WTC11 (cell line): ENCODE measurements around the gene SSC5D. TPM values are rescaled to one million over a fixed set of nuclear protein-coding genes. Genes with fewer than 3 reads are reported as not detected.

Experiments
- ATAC-seq: fragments of 200-7000 bp; cut with Tn5 transposase; 2 replicates; pipeline ENCODE4 v1.10.0; 2021; ENCODE audit warnings: mild to moderate bottlenecking, moderate library complexity
- CTCF ChIA-PET: fragments of 300-600 bp; sonication (Branson Sonifier 250); formaldehyde crosslinking; loops from one replicate; lab custom pipeline; 2021; ENCODE audit warnings: antibody characterized with exemption; lab: Charles Lee
- POLR2A ChIA-PET: fragments of 350-600 bp; sonication (Branson Sonifier 250); formaldehyde crosslinking; loops from one replicate; lab custom pipeline; 2021; ENCODE audit warnings: antibody characterized with exemption; lab: Charles Lee
- DNase-seq: peaks from one replicate; pipeline ENCODE4 v3.0.0; 2021; ENCODE audit warnings: low spot score
- H3K27ac Mint-ChIP-seq: 2 replicates; pipeline ENCODE4 v1.8.0; 2021; ENCODE audit warnings: mixed read lengths
- H3K27me3 Mint-ChIP-seq: 2 replicates; pipeline ENCODE4 v1.8.0; 2021; ENCODE audit warnings: low read depth, mild to moderate bottlenecking, moderate library complexity, mixed read lengths
- H3K36me3 Mint-ChIP-seq: 2 replicates; pipeline ENCODE4 v1.8.0; 2021; ENCODE audit warnings: mixed read lengths
- H3K4me1 Mint-ChIP-seq: 2 replicates; pipeline ENCODE4 v1.8.0; 2022; ENCODE audit warnings: mixed read lengths
- H3K4me3 Mint-ChIP-seq: 2 replicates; pipeline ENCODE4 v1.8.0; 2021; ENCODE audit warnings: mild to moderate bottlenecking, moderate library complexity, mixed read lengths
- H3K9me3 Mint-ChIP-seq: 2 replicates; pipeline ENCODE4 v1.8.0; 2021; ENCODE audit warnings: mixed read lengths
- ATF3 ChIP-seq: sonication (generic); formaldehyde crosslinking; conservative IDR thresholded peaks from 2 replicates; pipeline ENCODE4 v1.8.1; 2022; ENCODE audit warnings: mild to moderate bottlenecking, missing genetic modification reagents
- CBFB ChIP-seq: sonication (generic); formaldehyde crosslinking; IDR thresholded peaks from 2 replicates; pipeline ENCODE4 v1.8.1; 2022; ENCODE audit warnings: mild to moderate bottlenecking, low read depth, missing genetic modification reagents
- CDX4 ChIP-seq: fragments of 250-450 bp; sonication (Bioruptor Pico); IDR thresholded peaks from 2 replicates; pipeline ENCODE4 v1.9.0; 2021; ENCODE audit warnings: moderate library complexity, mild to moderate bottlenecking, inconsistent platforms, borderline replicate concordance
- CREM ChIP-seq: sonication (generic); formaldehyde crosslinking; IDR thresholded peaks from 2 replicates; pipeline ENCODE4 v1.8.1; 2022; ENCODE audit warnings: mild to moderate bottlenecking, missing genetic modification reagents, moderate library complexity
- ETV6 ChIP-seq: sonication (generic); formaldehyde crosslinking; IDR thresholded peaks from 2 replicates; pipeline ENCODE4 v1.8.1; 2022; ENCODE audit warnings: mild to moderate bottlenecking, missing genetic modification reagents
- GRHL2 ChIP-seq: fragments of 250-450 bp; sonication (Bioruptor Pico); IDR thresholded peaks from 2 replicates; pipeline ENCODE4 v1.8.0; 2022; ENCODE audit warnings: mild to moderate bottlenecking, moderate library complexity; ENCODE audit not compliant: insufficient replicate concordance, severe bottlenecking
- NR1H2 ChIP-seq: sonication (generic); formaldehyde crosslinking; IDR thresholded peaks from 2 replicates; pipeline ENCODE4 v1.9.0; 2021; ENCODE audit warnings: mild to moderate bottlenecking, moderate library complexity, missing genetic modification reagents
- NR2C2 ChIP-seq: sonication (generic); formaldehyde crosslinking; IDR thresholded peaks from 2 replicates; pipeline ENCODE4 v1.8.0; 2022; ENCODE audit warnings: mild to moderate bottlenecking, missing genetic modification reagents
- NR3C1 ChIP-seq: sonication (generic); formaldehyde crosslinking; conservative IDR thresholded peaks from 2 replicates; pipeline ENCODE4 v1.8.1; 2023; ENCODE audit warnings: low read depth, mild to moderate bottlenecking, missing genetic modification reagents
- SOX15 ChIP-seq: fragments of 250-450 bp; sonication (Bioruptor Pico); IDR thresholded peaks from 2 replicates; pipeline ENCODE4 v1.9.0; 2021; ENCODE audit warnings: mild to moderate bottlenecking
- ZNF232 ChIP-seq: sonication (generic); formaldehyde crosslinking; IDR thresholded peaks from 2 replicates; pipeline ENCODE4 v1.8.0; 2022; ENCODE audit warnings: mild to moderate bottlenecking, missing genetic modification reagents
- ZNF263 ChIP-seq: sonication (generic); formaldehyde crosslinking; IDR thresholded peaks from 2 replicates; pipeline ENCODE4 v1.8.1; 2022; ENCODE audit warnings: low read depth, mild to moderate bottlenecking, moderate library complexity, missing genetic modification reagents
- ZNF423 ChIP-seq: fragments of 250-450 bp; sonication (Bioruptor Pico); IDR thresholded peaks from 2 replicates; pipeline ENCODE4 v2.1.2; 2022; ENCODE audit warnings: mild to moderate bottlenecking, moderate library complexity
- ZSCAN18 ChIP-seq: fragments of 250-450 bp; sonication (Bioruptor Pico); IDR thresholded peaks from 2 replicates; pipeline ENCODE4 v2.1.2; 2022; ENCODE audit warnings: mild to moderate bottlenecking, moderate library complexity
- total RNA-seq: library from RNA; stranded (reverse); gene quantifications from 3 replicates; pipeline ENCODE4 v1.2.3, GENCODE V29; 2021
- TF ChIP-seq, protein P1 (sequence below): sonication (generic); formaldehyde crosslinking; IDR thresholded peaks from 2 replicates; pipeline ENCODE4 v1.8.0; 2022; ENCODE audit warnings: missing genetic modification reagents
- TF ChIP-seq, protein P2 (sequence below): sonication (generic); formaldehyde crosslinking; IDR thresholded peaks from 2 replicates; pipeline ENCODE4 v1.8.1; 2023; ENCODE audit warnings: mild to moderate bottlenecking, moderate library complexity, missing genetic modification reagents
- TF ChIP-seq, protein P3 (sequence below): sonication (generic); formaldehyde crosslinking; IDR thresholded peaks from 2 replicates; pipeline ENCODE4 v1.8.0; 2022; ENCODE audit warnings: mild to moderate bottlenecking, missing genetic modification reagents
- TF ChIP-seq, protein P4 (sequence below): sonication (generic); formaldehyde crosslinking; IDR thresholded peaks from 2 replicates; pipeline ENCODE4 v1.8.1; 2022; ENCODE audit warnings: missing genetic modification reagents, borderline replicate concordance

The SSC5D gene
- total RNA-seq, 1 experiment from 2014 or later: 2.9 TPM

DNA sequence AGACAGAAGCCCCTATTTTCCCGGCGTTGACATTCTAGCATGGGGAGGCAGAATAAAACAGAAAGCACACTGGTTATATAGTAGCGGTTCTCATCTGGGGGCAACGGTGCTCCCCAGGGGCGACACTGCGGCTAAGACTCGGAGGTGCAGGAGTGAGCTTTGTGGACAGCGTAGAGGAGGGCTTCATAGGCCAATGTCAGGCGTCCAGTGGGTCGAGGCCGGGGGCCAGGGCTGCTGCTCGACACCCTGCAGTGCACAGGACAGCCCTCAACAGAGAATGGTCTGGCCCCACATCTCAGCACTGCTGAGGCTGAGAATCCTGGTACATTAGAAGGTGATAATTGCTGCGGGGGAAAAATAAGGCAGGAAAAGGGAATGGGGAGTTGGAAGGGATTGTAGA is 10.3 kb upstream of the SSC5D start (continued):
- TF ChIP-seq, protein P1, sequence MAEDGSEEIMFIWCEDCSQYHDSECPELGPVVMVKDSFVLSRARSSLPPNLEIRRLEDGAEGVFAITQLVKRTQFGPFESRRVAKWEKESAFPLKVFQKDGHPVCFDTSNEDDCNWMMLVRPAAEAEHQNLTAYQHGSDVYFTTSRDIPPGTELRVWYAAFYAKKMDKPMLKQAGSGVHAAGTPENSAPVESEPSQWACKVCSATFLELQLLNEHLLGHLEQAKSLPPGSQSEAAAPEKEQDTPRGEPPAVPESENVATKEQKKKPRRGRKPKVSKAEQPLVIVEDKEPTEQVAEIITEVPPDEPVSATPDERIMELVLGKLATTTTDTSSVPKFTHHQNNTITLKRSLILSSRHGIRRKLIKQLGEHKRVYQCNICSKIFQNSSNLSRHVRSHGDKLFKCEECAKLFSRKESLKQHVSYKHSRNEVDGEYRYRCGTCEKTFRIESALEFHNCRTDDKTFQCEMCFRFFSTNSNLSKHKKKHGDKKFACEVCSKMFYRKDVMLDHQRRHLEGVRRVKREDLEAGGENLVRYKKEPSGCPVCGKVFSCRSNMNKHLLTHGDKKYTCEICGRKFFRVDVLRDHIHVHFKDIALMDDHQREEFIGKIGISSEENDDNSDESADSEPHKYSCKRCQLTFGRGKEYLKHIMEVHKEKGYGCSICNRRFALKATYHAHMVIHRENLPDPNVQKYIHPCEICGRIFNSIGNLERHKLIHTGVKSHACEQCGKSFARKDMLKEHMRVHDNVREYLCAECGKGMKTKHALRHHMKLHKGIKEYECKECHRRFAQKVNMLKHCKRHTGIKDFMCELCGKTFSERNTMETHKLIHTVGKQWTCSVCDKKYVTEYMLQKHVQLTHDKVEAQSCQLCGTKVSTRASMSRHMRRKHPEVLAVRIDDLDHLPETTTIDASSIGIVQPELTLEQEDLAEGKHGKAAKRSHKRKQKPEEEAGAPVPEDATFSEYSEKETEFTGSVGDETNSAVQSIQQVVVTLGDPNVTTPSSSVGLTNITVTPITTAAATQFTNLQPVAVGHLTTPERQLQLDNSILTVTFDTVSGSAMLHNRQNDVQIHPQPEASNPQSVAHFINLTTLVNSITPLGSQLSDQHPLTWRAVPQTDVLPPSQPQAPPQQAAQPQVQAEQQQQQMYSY (CRISPR knock-in tag): no peak
- TF ChIP-seq ZNF423 (no peak), ZSCAN18 (CRISPR knock-in tag) (no peak)
- TF ChIP-seq, protein P2, sequence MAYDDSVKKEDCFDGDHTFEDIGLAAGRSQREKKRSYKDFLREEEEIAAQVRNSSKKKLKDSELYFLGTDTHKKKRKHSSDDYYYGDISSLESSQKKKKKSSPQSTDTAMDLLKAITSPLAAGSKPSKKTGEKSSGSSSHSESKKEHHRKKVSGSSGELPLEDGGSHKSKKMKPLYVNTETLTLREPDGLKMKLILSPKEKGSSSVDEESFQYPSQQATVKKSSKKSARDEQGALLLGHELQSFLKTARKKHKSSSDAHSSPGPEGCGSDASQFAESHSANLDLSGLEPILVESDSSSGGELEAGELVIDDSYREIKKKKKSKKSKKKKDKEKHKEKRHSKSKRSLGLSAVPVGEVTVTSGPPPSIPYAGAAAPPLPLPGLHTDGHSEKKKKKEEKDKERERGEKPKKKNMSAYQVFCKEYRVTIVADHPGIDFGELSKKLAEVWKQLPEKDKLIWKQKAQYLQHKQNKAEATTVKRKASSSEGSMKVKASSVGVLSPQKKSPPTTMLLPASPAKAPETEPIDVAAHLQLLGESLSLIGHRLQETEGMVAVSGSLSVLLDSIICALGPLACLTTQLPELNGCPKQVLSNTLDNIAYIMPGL (CRISPR knock-in tag): no peak

DNA sequence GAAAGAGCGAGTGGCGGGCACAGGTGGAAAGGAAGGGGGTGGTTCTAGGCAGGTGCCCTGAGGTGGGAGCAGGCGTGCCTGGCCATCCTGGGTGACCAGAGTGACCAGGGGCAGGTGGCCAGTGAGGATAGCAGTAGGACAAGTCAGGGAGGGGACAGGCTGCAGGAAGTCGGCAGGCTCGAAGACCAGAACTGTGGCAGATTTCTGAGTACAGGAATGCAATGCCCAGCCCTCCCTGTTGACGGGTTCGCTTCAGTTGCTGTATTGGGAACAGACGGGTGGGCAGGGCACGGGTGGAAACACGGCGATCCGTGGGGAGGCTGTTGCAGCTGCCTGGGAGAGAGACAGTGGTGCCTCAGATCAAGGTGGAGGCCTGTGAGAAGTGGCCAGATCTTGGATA is 9.9 kb upstream of the SSC5D start:
- DNase-seq (no peak), ATAC-seq (no peak)
- no peak for TF ChIP-seq ATF3 (CRISPR knock-in tag)
- TF ChIP-seq, protein P3, sequence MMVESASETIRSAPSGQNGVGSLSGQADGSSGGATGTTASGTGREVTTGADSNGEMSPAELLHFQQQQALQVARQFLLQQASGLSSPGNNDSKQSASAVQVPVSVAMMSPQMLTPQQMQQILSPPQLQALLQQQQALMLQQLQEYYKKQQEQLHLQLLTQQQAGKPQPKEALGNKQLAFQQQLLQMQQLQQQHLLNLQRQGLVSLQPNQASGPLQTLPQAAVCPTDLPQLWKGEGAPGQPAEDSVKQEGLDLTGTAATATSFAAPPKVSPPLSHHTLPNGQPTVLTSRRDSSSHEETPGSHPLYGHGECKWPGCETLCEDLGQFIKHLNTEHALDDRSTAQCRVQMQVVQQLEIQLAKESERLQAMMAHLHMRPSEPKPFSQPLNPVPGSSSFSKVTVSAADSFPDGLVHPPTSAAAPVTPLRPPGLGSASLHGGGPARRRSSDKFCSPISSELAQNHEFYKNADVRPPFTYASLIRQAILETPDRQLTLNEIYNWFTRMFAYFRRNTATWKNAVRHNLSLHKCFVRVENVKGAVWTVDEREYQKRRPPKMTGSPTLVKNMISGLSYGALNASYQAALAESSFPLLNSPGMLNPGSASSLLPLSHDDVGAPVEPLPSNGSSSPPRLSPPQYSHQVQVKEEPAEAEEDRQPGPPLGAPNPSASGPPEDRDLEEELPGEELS: no peak
- TF ChIP-seq NR3C1: no peak
- TF ChIP-seq CBFB (CRISPR knock-in tag): no peak
- no peak for TF ChIP-seq NR1H2 (CRISPR knock-in tag)
- TF ChIP-seq ETV6 (CRISPR knock-in tag): no peak
- TF ChIP-seq, protein P4, sequence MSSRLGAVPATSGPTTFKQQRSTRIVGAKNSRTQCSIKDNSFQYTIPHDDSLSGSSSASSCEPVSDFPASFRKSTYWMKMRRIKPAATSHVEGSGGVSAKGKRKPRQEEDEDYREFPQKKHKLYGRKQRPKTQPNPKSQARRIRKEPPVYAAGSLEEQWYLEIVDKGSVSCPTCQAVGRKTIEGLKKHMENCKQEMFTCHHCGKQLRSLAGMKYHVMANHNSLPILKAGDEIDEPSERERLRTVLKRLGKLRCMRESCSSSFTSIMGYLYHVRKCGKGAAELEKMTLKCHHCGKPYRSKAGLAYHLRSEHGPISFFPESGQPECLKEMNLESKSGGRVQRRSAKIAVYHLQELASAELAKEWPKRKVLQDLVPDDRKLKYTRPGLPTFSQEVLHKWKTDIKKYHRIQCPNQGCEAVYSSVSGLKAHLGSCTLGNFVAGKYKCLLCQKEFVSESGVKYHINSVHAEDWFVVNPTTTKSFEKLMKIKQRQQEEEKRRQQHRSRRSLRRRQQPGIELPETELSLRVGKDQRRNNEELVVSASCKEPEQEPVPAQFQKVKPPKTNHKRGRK (CRISPR knock-in tag): no peak
- TF ChIP-seq NR2C2 (CRISPR knock-in tag): no peak
- Mint-ChIP-seq H3K27me3 (peaks cover 9% of the 10 kb centered on the region), H3K4me3 (peak overlapping the region; percentile 85), H3K9me3 (no peaks in the 10 kb centered on the region), H3K4me1 (peaks cover 23% of the 10 kb centered on the region), H3K27ac (peak overlapping the region; percentile 77), H3K36me3 (no peaks in the 10 kb centered on the region)
- ChIA-PET CTCF (interaction anchor here (1.7 to 4.5 kb wide), 2 partner anchors 11 to 26 kb away, joined by 6 to 68 read pairs; no protein-coding TSS in a partner anchor), POLR2A (no interaction called here)

DNA sequence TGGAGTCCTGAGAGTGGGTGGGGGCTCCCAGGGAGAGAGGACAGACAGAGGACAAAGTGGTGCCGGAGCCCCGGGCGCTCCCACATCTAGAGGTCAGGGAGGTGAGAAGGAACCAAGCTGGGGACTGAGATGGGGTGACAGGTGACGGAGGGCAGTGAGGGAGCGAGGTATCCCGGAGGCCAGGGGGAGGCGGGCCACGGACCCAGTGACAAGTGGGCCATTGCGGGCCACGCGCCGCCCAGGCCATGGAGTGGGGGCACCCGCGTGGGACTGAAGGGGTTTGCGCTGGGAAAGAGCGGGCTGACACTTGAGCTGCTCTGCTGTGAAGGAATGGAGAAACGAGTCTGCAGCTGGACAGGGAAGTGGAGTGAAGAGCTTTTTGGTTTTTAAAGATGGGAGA is 9.2 kb upstream of the SSC5D start:
- Mint-ChIP-seq H3K27ac (peak overlapping the region; percentile 17; the same call in 1 of the 2 replicates), H3K36me3 (no peaks in the 10 kb centered on the region), H3K4me3 (peak overlapping the region; percentile 18; the same call in 1 of the 2 replicates), H3K4me1 (peaks cover 18% of the 10 kb centered on the region), H3K27me3 (peaks cover 9% of the 10 kb centered on the region), H3K9me3 (no peaks in the 10 kb centered on the region)
- DNase-seq: no peak
- POLR2A ChIA-PET: no interaction called here
- no peak for ATAC-seq
- CTCF ChIA-PET: interaction anchor here (1.7 to 4.5 kb wide), 2 partner anchors 12 to 25 kb away, joined by 6 to 68 read pairs; no protein-coding TSS in a partner anchor
- TF ChIP-seq ZSCAN18 (CRISPR knock-in tag) (no peak), GRHL2 (CRISPR knock-in tag) (no peak), SOX15 (no peak), CDX4 (CRISPR knock-in tag) (no peak), ZNF232 (CRISPR knock-in tag) (no peak), CREM (CRISPR knock-in tag) (no peak), ZNF263 (CRISPR knock-in tag) (no peak)
